GM19397 (cell line): ENCODE measurements around the gene GUCY1A1.
A peak's percentile ranks its signal among the peaks of the same experiment; 100 is the strongest.

Experiments
- ATAC-seq: cut with Tn5 transposase; IDR thresholded peaks from one replicate; pipeline ENCODE4 v1.9.1; 2021; ENCODE audit warnings: mild to moderate bottlenecking, moderate library complexity; ENCODE audit not compliant: unreplicated experiment

Gene GUCY1A1

DNA sequence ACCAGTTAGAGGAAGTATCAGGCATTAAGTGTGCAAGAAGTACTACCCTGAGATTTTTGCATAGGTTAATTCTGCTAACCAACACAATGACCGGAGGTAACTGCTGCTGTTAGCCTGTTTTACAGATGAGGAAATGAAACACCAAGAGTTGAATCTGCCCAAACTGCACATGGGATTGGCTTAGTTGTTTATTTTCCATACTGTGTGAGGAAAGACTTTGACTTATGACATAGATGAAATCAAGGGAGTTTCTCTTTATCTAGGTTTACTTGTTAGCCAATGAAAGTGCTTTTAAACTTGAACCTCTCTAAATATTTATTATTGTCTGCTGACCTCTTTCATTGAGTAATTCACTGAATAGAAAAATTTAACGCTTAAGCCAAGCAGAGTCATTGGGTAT, 102.4 kb downstream of the GUCY1A1 start:
- ATAC-seq, result peak; percentile 81

DNA sequence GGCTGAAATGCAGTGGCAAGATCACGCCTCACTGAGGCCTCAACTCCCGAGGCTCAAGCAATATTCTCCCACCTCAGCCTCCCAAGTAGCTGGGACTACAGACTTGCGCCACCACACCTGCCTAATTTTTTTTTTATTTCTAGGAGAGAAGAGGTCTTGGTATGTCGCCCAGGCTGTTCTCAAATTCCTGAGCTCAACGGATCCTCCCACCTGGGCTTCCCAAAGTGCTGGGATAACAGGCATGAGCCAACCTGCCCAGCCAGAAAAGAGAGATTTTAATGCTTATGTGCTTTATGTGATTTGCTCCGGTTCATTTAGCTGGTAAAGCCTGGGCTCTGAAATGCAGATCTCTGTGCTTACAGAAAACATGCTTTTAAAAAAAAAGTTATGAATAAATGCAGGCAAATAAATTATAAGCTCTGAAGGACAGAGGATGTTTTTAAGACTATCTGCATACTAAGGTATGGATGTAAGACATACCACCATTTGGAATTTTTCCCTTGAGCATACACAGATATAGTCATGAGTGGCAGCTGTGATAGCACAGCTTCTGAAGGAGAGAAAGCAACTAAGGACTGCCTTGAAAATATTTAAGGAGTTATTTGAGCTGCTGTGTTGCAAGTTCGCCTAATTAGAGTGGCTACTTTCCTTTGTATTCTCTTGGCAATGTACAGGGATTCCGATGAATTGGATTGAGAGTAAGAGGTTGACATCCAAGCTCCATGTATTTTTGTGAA, 106.0 kb downstream of the GUCY1A1 start:
- no peak for ATAC-seq

- no peak for ATAC-seq
Measured at GRCh38 chr4:155773196-155773800, 106.7 kb downstream of the GUCY1A1 start.

DNA sequence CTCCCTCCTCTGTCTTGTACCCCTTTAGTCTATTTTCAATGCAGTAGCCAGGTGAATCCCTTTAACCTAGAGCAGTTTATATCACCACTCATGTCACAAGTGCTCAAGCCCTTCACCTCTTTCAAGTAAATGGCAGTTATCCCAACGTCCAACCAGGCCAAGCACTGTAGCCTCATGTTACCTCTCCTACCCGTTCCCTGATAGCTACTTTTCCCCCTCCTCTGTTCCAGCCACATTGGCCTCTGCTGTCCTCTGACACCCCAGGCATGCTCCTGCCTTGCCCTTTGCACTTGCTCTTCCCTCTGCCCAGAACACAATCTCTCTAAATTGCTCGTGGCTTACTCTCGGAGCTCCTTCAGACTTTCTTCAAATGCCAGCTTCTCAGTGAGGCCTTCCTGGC, 107.4 kb downstream of the GUCY1A1 start:
- no peak for ATAC-seq

GRCh38 chr4:155777971-155778735, 111.5 kb downstream of the GUCY1A1 start:
- ATAC-seq, result no peak

GRCh38 chr4:155780775-155781174, 114.1 kb downstream of the GUCY1A1 start:
- no peak for ATAC-seq

- ATAC-seq, result no peak
Measured at GRCh38 chr4:155781249-155781831, 114.7 kb downstream of the GUCY1A1 start.
